ENCODE data around the gene VEGFB. TPM values are rescaled to one million over a fixed set of nuclear protein-coding genes. Genes with fewer than 3 reads are reported as not detected.

Gene VEGFB
- total RNA-seq, 1 donor from 2014 or later = 2.3 TPM

GRCh38 chr11:64241241-64241490 lies 6.8 kb downstream of the VEGFB start:
- Mint-ChIP-seq H3K36me3 (peaks cover 2% of the 10 kb centered on the region), H3K4me1 (peaks cover 23% of the 10 kb centered on the region), H3K9me3 (no peaks in the 10 kb centered on the region), H3K27me3 (ENCODE audit: insufficient read depth, low read depth) (peaks cover 7% of the 10 kb centered on the region), H3K27ac (peak overlapping the region; percentile 69), H3K4me3 (peak overlapping the region; percentile 89)
- peak; percentile 99 for DNase-seq (ENCODE audit: low spot score)
- TF ChIP-seq EZH2 (IDR thresholded peaks at IDR 0.05) (no peak), EZH2phosphoT487 (IDR thresholded peaks at IDR 0.05) (no peak), CTCF (IDR thresholded peaks at IDR 0.05) (no peak)
- Histone ChIP-seq H3K4me1 (peaks cover 7% of the 10 kb centered on the region), H3K9me3 (ENCODE audit: low read depth) (no peaks in the 10 kb centered on the region), H3K36me3 (no peaks in the 10 kb centered on the region), H3K9ac (peak overlapping the region; percentile 65), H3K4me3 (peak overlapping the region; percentile 84), H3K27me3 (no peaks in the 10 kb centered on the region), H3K4me2 (peak overlapping the region; percentile 76), H2AFZ (replicated peaks) (no peak overlapping the region), H3K79me2 (ENCODE audit: low read depth) (peaks cover 22% of the 10 kb centered on the region), H4K20me1 (ENCODE audit: low read depth) (peaks cover 22% of the 10 kb centered on the region), H3K27ac (peak overlapping the region; percentile 95), H3F3A (ENCODE audit: low read depth) (peaks cover 21% of the 10 kb centered on the region)

- H3K36me3 ChIP-seq = no peaks in the 10 kb centered on the region
- H2AFZ ChIP-seq (replicated peaks) = peak overlapping the region; percentile 2
- Mint-ChIP-seq H3K4me1 (peaks cover 23% of the 10 kb centered on the region), H3K9me3 (no peaks in the 10 kb centered on the region), H3K27ac (peak overlapping the region; percentile 69), H3K27me3 (ENCODE audit: insufficient read depth, low read depth) (peaks cover 7% of the 10 kb centered on the region), H3K4me3 (peak overlapping the region; percentile 89), H3K36me3 (peaks cover 2% of the 10 kb centered on the region)
- H3K9me3 ChIP-seq (ENCODE audit: low read depth) = no peaks in the 10 kb centered on the region
- no peak overlapping the region for H3K27ac ChIP-seq
- peak overlapping the region; percentile 84 for H3K4me3 ChIP-seq
- peak overlapping the region; percentile 46 for H3K9ac ChIP-seq
- H3K79me2 ChIP-seq (ENCODE audit: low read depth) = peaks cover 25% of the 10 kb centered on the region
- peak; percentile 3 for TF ChIP-seq CTCF (IDR thresholded peaks at IDR 0.05)
- TF ChIP-seq EZH2phosphoT487 (IDR thresholded peaks at IDR 0.05) = no peak
- DNase-seq (ENCODE audit: low spot score) = peak; percentile 69
- peaks cover 22% of the 10 kb centered on the region for H4K20me1 ChIP-seq (ENCODE audit: low read depth)
- H3K27me3 ChIP-seq = no peaks in the 10 kb centered on the region
- H3K4me1 ChIP-seq = peaks cover 7% of the 10 kb centered on the region
- peak overlapping the region; percentile 81 for H3K4me2 ChIP-seq
- H3F3A ChIP-seq (ENCODE audit: low read depth) = peaks cover 21% of the 10 kb centered on the region
Measured at GRCh38 chr11:64241491-64242374, 7.3 kb downstream of the VEGFB start.

DNA sequence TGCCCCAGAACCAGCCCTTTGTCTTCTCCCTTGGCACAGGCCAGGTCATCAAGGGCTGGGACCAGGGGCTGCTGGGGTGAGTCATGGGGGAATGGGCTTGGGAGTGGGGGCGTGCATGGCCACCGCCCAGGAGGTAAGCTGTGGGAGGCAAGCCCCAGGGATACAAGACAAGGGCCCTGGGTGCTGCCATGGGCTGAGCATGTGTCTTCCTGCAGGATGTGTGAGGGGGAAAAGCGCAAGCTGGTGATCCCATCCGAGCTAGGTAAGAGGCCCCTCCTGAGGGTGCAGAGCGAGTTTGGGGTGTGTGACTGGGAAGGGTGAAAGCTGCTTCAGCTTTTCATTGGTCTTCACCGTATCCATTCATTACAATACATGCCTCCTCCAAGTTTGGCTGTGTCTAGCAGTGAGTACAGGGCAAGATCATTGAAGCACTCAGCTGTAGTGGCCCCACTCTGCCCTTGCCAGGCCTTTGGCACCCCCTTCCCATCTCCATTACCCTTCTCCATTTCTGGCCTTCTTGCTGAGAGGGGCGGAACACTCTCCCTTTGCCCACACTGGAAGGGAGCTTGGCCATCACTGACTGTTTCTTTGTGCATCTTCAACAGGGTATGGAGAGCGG lies 9.0 kb downstream of the VEGFB start:
- peak overlapping the region; percentile 89 for H3K4me3 Mint-ChIP-seq

More for the DNA sequence above, 9.0 kb downstream of the VEGFB start:
- H3K79me2 ChIP-seq (ENCODE audit: low read depth) = peaks cover 25% of the 10 kb centered on the region
- Mint-ChIP-seq H3K27me3 (ENCODE audit: insufficient read depth, low read depth) (peaks cover 8% of the 10 kb centered on the region), H3K27ac (no peak overlapping the region), H3K4me1 (peaks cover 33% of the 10 kb centered on the region), H3K9me3 (no peaks in the 10 kb centered on the region), H3K36me3 (peaks cover 2% of the 10 kb centered on the region)
- H3K4me3 ChIP-seq = no peak overlapping the region
- no peak overlapping the region for H3K4me2 ChIP-seq
- H2AFZ ChIP-seq (replicated peaks) = no peak overlapping the region
- no peak for DNase-seq (ENCODE audit: low spot score)
- H3K4me1 ChIP-seq = peaks cover 16% of the 10 kb centered on the region
- no peaks in the 10 kb centered on the region for H3K36me3 ChIP-seq
- TF ChIP-seq EZH2phosphoT487 (IDR thresholded peaks at IDR 0.05) (no peak), EZH2 (IDR thresholded peaks at IDR 0.05) (no peak), CTCF (IDR thresholded peaks at IDR 0.05) (no peak)
- no peak overlapping the region for H3K9ac ChIP-seq
- H3K9me3 ChIP-seq (ENCODE audit: low read depth) = no peaks in the 10 kb centered on the region
- peaks cover 22% of the 10 kb centered on the region for H4K20me1 ChIP-seq (ENCODE audit: low read depth)
- peaks cover 6% of the 10 kb centered on the region for H3K27me3 ChIP-seq
- H3K27ac ChIP-seq = no peak overlapping the region
- peaks cover 34% of the 10 kb centered on the region for H3F3A ChIP-seq (ENCODE audit: low read depth)
